HepG2 (cell line): ENCODE results near the gene NAXD. TPM values are rescaled to one million over a fixed set of nuclear protein-coding genes. Genes with fewer than 3 reads are reported as not detected.

Experiments used
- ATAC-seq: fragments of 200-7000 bp; cut with Tn5 transposase; 3 replicates; pipeline ENCODE4 v1.9.1; 2020; ENCODE audit warnings: mild to moderate bottlenecking, moderate library complexity
- BruUV-seq: library from RNA; stranded (reverse); fragments of 400-500 nt; replicated peaks from 2 replicates; lab custom pipeline; 2021; lab: Mats Ljungman, UMichigan
- CTCF ChIA-PET: fragments of 300-600 bp; formaldehyde crosslinking; extraction: SDS; loops from one replicate; lab custom pipeline; 2021; ENCODE audit warnings: low total read pairs, inconsistent platforms, low intra/inter-chr PET ratio; lab: Yijun Ruan, JAX
- POLR2A ChIA-PET: fragments of 350-600 bp; sonication (Branson Sonifier 250); formaldehyde crosslinking; loops from one replicate; lab custom pipeline; 2020; ENCODE audit warnings: antibody characterized with exemption, inconsistent platforms; lab: Yijun Ruan, JAX
- DNase-seq: peaks from one replicate; pipeline ENCODE4 v3.0.0-alpha.2; 2015; ENCODE audit warnings: low spot score
- FAIRE-seq: peaks from 3 replicates; lab custom pipeline; 2011; peaks lifted over from hg19 to GRCh38; lab: Jason Lieb, UNC
- H2AFZ ChIP-seq: one replicate; pipeline ENCODE4 v1.6.1; 2011; ENCODE audit warnings: low read length, inconsistent platforms
- H3K27ac ChIP-seq: fragments of 300-600 bp; 3 replicates; pipeline ENCODE4 v1.8.0; 2011; ENCODE audit warnings: mixed run types, mild to moderate bottlenecking, mixed read lengths, low read length, inconsistent platforms; ENCODE audit not compliant: insufficient read depth; ENCODE audit errors: extremely low read length
- H3K27me3 ChIP-seq, 2 experiments: fragments of 200-600 bp in 1 of 2; 2 replicates in 1 of 2; 3 replicates in 1 of 2; pipeline versions ENCODE4 v1.6.0 to v1.8.0; 2011; ENCODE audit warnings: low read length in 2 of 2, mild to moderate bottlenecking in 2 of 2, moderate library complexity in 2 of 2, inconsistent platforms in 1 of 2; ENCODE audit not compliant: insufficient read depth in 2 of 2, control insufficient read depth in 1 of 2
- H3K36me3 ChIP-seq, 2 experiments: fragments of 200-600 bp in 1 of 2; replicated peaks in 1 of 2; 2 replicates in 1 of 2; 3 replicates in 1 of 2; pipeline versions ENCODE4 v1.5.1 to v1.8.0; 2011; ENCODE audit warnings: low read length in 2 of 2, inconsistent platforms in 1 of 2; ENCODE audit not compliant: insufficient read depth in 2 of 2, control insufficient read depth in 1 of 2
- H3K4me1 ChIP-seq: 2 replicates; pipeline ENCODE4 v1.5.1; 2012; ENCODE audit warnings: low read length, inconsistent platforms; ENCODE audit not compliant: insufficient read depth
- H3K4me2 ChIP-seq: 2 replicates; pipeline ENCODE4 v1.6.0; 2011; ENCODE audit warnings: low read depth, low read length, inconsistent platforms
- H3K4me3 ChIP-seq, 3 experiments: fragments of 200-600 bp in 1 of 3; sonication (generic), shearing (Covaris generic) in 1 of 3; replicated peaks in 1 of 3; 2 replicates each; pipeline ENCODE4 v1.5.1; 2011 to 2016; ENCODE audit warnings: low read length in 3 of 3, inconsistent platforms in 2 of 3, low read depth in 2 of 3, mild to moderate bottlenecking in 2 of 3, control low read depth in 1 of 3, mixed read lengths in 1 of 3; ENCODE audit not compliant: insufficient read depth in 1 of 3
- H3K79me2 ChIP-seq: one replicate; pipeline ENCODE4 v1.6.1; 2011; ENCODE audit warnings: low read length, inconsistent platforms; ENCODE audit not compliant: insufficient read depth
- H3K9ac ChIP-seq: 2 replicates; pipeline ENCODE4 v1.6.0; 2011; ENCODE audit warnings: mild to moderate bottlenecking, low read depth, low read length, inconsistent platforms; ENCODE audit not compliant: insufficient read depth
- H3K9me3 ChIP-seq: 2 replicates; pipeline ENCODE4 v1.5.1; 2012; ENCODE audit warnings: mild to moderate bottlenecking, low read length
- H4K20me1 ChIP-seq: 2 replicates; pipeline ENCODE4 v1.6.0; 2011; ENCODE audit warnings: inconsistent platforms, mild to moderate bottlenecking, low read length, moderate library complexity; ENCODE audit not compliant: insufficient read depth
- FOXK2 ChIP-seq: fragments of 450-650 bp; IDR thresholded peaks from 2 replicates; pipeline ENCODE4 v1.6.1; 2016
- KLF6 ChIP-seq: IDR thresholded peaks from 2 replicates; pipeline ENCODE4 v1.8.0; 2016; ENCODE audit warnings: missing biosample characterization, missing genetic modification reagents
- MYNN ChIP-seq: sonication (generic); formaldehyde crosslinking; IDR thresholded peaks from 2 replicates; pipeline ENCODE4 v1.4.0; 2020; ENCODE audit warnings: mild to moderate bottlenecking, low read depth, missing genetic modification reagents
- ZNF225 ChIP-seq: sonication (generic); formaldehyde crosslinking; IDR thresholded peaks from 2 replicates; pipeline ENCODE4 v1.4.0; 2020; ENCODE audit warnings: mild to moderate bottlenecking, missing genetic modification reagents
- ZNF3 ChIP-seq: IDR thresholded peaks from 2 replicates; pipeline ENCODE4 v1.7.0; 2017; ENCODE audit warnings: inconsistent platforms
- ZNF570 ChIP-seq: sonication (generic); formaldehyde crosslinking; IDR thresholded peaks from 2 replicates; pipeline ENCODE4 v1.4.0; 2020; ENCODE audit warnings: mild to moderate bottlenecking, missing genetic modification reagents, borderline replicate concordance
- WGBS: methylation state at CpG from one replicate; pipeline ENCODE4 v1.1.6; 2017; ENCODE audit warnings: low lambda C conversion rate; 5-methylcytosine and 5-hydroxymethylcytosine counted together
- in situ Hi-C: cut with HindIII; loops from 2 replicates; pipeline ENCODE4 v1.10.0; 2017; ENCODE audit warnings: low pct_unique_long_range_greater_than_20kb; ENCODE audit not compliant: extremely low pct_ligation_motif_present
- intact Hi-C: fragments of 100-400 bp; cut with micrococcal nuclease; formaldehyde crosslinking; loops from one replicate; pipeline ENCODE4 v1.10.0; 2022; ENCODE audit not compliant: unreplicated experiment
- polyA plus RNA-seq, 8 experiments: library from polyadenylated mRNA; depleted of rRNA in 3 of 8; stranded (reverse) in 7 of 8; unstranded in 1 of 8; fragments of >200 nt; fragmentation: Illumina TruSeq in 4 of 8; extraction: Trizol in 4 of 8; gene quantifications; 2 replicates each; pipeline versions ENCODE4 v1.2.1 to v1.2.3, GENCODE V29; 2011 to 2016; ENCODE audit warnings: low read depth in 4 of 8, missing spikeins in 1 of 8, mixed read lengths in 1 of 8; ENCODE audit not compliant: insufficient read depth in 1 of 8
- total RNA-seq, 5 experiments: library from RNA; depleted of rRNA; stranded (reverse); fragments of >200 nt; fragmentation: Illumina TruSeq; extraction: Trizol; gene quantifications; 2 replicates each; pipeline ENCODE4 v1.2.3, GENCODE V29; 2016; ENCODE audit warnings: low read depth in 1 of 5
- TF ChIP-seq, protein P1 (sequence below): sonication (generic); formaldehyde crosslinking; IDR thresholded peaks from 2 replicates; pipeline ENCODE4 v1.4.0; 2020; ENCODE audit warnings: missing genetic modification reagents, borderline replicate concordance

The NAXD gene
- total and polyA plus RNA-seq, 2 of the 13 experiments (the other 11 are each of a cell fraction or from before 2014, with no cell fraction given) = 19.0 to 23.2 TPM

DNA sequence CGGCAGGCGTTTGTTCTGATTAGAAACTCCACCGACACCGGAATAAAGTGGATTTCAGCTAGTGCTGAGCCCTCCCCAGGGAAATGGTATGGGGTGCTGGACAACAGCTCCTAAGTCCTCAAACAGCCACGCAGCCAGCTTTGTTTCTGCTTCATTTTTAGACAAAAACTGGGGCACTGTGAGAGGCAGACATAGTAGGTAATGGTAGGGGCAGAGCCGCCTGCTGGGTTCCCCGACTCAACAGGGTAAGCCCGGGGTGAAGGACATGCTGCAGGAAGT lies 50.8 kb downstream of the NAXD start:
- DNase-seq (no peak), ATAC-seq (no peak), FAIRE-seq (no peak)
- no peaks in the 10 kb centered on the region for H3K27me3 ChIP-seq
- no peak overlapping the region for H3K27ac ChIP-seq
- BruUV-seq = no TSS peak
- peaks cover 14 to 63% of the 10 kb centered on the region in 2 experiments; a peak in 4 of 5 replicates for H3K36me3 ChIP-seq
- CTCF ChIA-PET = no interaction called here
- WGBS = 100% methylated on average over 5 of the region's 8 CpGs
- no peaks in the 10 kb centered on the region for H4K20me1 ChIP-seq
- H3K4me3 ChIP-seq = no peak overlapping the region
- TF ChIP-seq, protein P1, sequence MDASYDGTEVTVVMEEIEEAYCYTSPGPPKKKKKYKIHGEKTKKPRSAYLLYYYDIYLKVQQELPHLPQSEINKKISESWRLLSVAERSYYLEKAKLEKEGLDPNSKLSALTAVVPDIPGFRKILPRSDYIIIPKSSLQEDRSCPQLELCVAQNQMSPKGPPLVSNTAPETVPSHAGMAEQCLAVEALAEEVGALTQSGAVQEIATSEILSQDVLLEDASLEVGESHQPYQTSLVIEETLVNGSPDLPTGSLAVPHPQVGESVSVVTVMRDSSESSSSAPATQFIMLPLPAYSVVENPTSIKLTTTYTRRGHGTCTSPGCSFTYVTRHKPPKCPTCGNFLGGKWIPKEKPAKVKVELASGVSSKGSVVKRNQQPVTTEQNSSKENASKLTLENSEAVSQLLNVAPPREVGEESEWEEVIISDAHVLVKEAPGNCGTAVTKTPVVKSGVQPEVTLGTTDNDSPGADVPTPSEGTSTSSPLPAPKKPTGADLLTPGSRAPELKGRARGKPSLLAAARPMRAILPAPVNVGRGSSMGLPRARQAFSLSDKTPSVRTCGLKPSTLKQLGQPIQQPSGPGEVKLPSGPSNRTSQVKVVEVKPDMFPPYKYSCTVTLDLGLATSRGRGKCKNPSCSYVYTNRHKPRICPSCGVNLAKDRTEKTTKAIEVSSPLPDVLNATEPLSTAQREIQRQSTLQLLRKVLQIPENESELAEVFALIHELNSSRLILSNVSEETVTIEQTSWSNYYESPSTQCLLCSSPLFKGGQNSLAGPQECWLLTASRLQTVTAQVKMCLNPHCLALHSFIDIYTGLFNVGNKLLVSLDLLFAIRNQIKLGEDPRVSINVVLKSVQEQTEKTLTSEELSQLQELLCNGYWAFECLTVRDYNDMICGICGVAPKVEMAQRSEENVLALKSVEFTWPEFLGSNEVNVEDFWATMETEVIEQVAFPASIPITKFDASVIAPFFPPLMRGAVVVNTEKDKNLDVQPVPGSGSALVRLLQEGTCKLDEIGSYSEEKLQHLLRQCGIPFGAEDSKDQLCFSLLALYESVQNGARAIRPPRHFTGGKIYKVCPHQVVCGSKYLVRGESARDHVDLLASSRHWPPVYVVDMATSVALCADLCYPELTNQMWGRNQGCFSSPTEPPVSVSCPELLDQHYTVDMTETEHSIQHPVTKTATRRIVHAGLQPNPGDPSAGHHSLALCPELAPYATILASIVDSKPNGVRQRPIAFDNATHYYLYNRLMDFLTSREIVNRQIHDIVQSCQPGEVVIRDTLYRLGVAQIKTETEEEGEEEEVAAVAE (CRISPR knock-in tag) = no peak
- TF ChIP-seq ZNF570 (CRISPR knock-in tag) (no peak), KLF6 (CRISPR knock-in tag) (no peak), ZNF225 (CRISPR knock-in tag) (no peak), ZNF3 (no peak), FOXK2 (no peak), MYNN (CRISPR knock-in tag) (no peak)
- POLR2A ChIA-PET = no interaction called here
- H2AFZ ChIP-seq = no peak overlapping the region
- no peak overlapping the region for H3K9ac ChIP-seq
- in situ Hi-C loops (no loop called here), intact Hi-C loops (no loop called here)
- H3K9me3 ChIP-seq = no peaks in the 10 kb centered on the region; the same call in 1 of the 2 replicates
- no peaks in the 10 kb centered on the region for H3K4me1 ChIP-seq
- H3K4me2 ChIP-seq = no peak overlapping the region
- H3K79me2 ChIP-seq = no peaks in the 10 kb centered on the region
